GM23338 (cell line): ENCODE measurements around the gene DDR2. TPM values are rescaled to one million over a fixed set of nuclear protein-coding genes. Genes with fewer than 3 reads are reported as not detected.

ENCODE experiments used
- ATAC-seq: fragments of 200-7000 bp; cut with Tn5 transposase; 3 replicates; pipeline ENCODE4 v1.9.1; 2020
- DNase-seq: peaks from one replicate; pipeline ENCODE4 v3.0.0-alpha.2; 2015; ENCODE audit warnings: low spot score
- H2AFZ ChIP-seq: fragments of 200-600 bp; sonication (generic); 2 replicates; pipeline ENCODE4 v1.8.0; 2016; ENCODE audit warnings: antibody characterized with exemption, mild to moderate bottlenecking, moderate library complexity
- H3F3A ChIP-seq: fragments of 200-600 bp; sonication (generic); replicated peaks from 2 replicates; pipeline ENCODE4 v1.8.0; 2017; ENCODE audit warnings: antibody characterized with exemption, mixed run types, low read depth
- H3K27ac ChIP-seq: fragments of 200-600 bp; sonication (generic); 2 replicates; pipeline ENCODE4 v1.6.1; 2016; ENCODE audit warnings: low read depth
- H3K27me3 ChIP-seq: fragments of 200-600 bp; sonication (generic); 2 replicates; pipeline ENCODE4 v1.8.0; 2016; ENCODE audit warnings: mild to moderate bottlenecking, mixed run types, moderate library complexity; ENCODE audit not compliant: insufficient read depth
- H3K36me3 ChIP-seq: fragments of 200-600 bp; sonication (generic); 2 replicates; pipeline ENCODE4 v1.8.0; 2016; ENCODE audit warnings: mild to moderate bottlenecking; ENCODE audit not compliant: insufficient read depth
- H3K4me1 ChIP-seq: fragments of 200-600 bp; sonication (generic); 2 replicates; pipeline ENCODE4 v1.8.0; 2016; ENCODE audit warnings: mild to moderate bottlenecking, moderate library complexity; ENCODE audit not compliant: insufficient read depth
- H3K4me2 ChIP-seq: fragments of 200-600 bp; sonication (generic); 2 replicates; pipeline ENCODE4 v1.7.1; 2017; ENCODE audit warnings: mixed run types
- H3K4me3 ChIP-seq: fragments of 200-600 bp; sonication (generic); 2 replicates; pipeline ENCODE4 v1.6.1; 2016; ENCODE audit warnings: mixed run types
- H3K79me2 ChIP-seq: fragments of 200-600 bp; sonication (generic); replicated peaks from 2 replicates; pipeline ENCODE4 v1.8.0; 2017; ENCODE audit warnings: mild to moderate bottlenecking; ENCODE audit not compliant: insufficient read depth
- H3K9me2 ChIP-seq: fragments of 200-600 bp; sonication (generic); 2 replicates; pipeline ENCODE4 v1.8.0; 2017; ENCODE audit not compliant: insufficient read depth
- H4K20me1 ChIP-seq: fragments of 200-600 bp; sonication (generic); replicated peaks from 2 replicates; pipeline ENCODE4 v1.8.0; 2017; ENCODE audit warnings: mild to moderate bottlenecking; ENCODE audit not compliant: insufficient read depth
- H3K27ac Mint-ChIP-seq: 2 replicates; pipeline ENCODE4 v1.8.0; 2020; ENCODE audit warnings: inconsistent platforms, mild to moderate bottlenecking, moderate library complexity, mixed read lengths
- H3K27me3 Mint-ChIP-seq: 3 replicates; pipeline ENCODE4 v1.8.0; 2022; ENCODE audit warnings: low read depth, mild to moderate bottlenecking, moderate library complexity, mixed read lengths, inconsistent platforms; ENCODE audit not compliant: insufficient read depth, poor library complexity
- H3K36me3 Mint-ChIP-seq: 3 replicates; pipeline ENCODE4 v1.8.0; 2021; ENCODE audit warnings: low read depth, mild to moderate bottlenecking, inconsistent platforms, moderate library complexity, mixed read lengths
- H3K4me1 Mint-ChIP-seq: 3 replicates; pipeline ENCODE4 v1.8.0; 2020; ENCODE audit warnings: mild to moderate bottlenecking, inconsistent platforms, mixed read lengths
- H3K4me3 Mint-ChIP-seq: 3 replicates; pipeline ENCODE4 v1.8.0; 2021; ENCODE audit warnings: moderate library complexity, mild to moderate bottlenecking, inconsistent platforms, mixed read lengths
- H3K9me3 Mint-ChIP-seq: 3 replicates; pipeline ENCODE4 v1.8.0; 2020; ENCODE audit warnings: moderate library complexity, mild to moderate bottlenecking, inconsistent platforms, mixed read lengths
- CREB1 ChIP-seq: fragments of 250-450 bp; sonication (Bioruptor Pico); IDR thresholded peaks from 2 replicates; pipeline ENCODE4 v1.5.0; 2020; ENCODE audit warnings: low read depth, mild to moderate bottlenecking, moderate library complexity
- ETS1 ChIP-seq: IDR thresholded peaks from 2 replicates; pipeline ENCODE4 v1.6.1; 2016; ENCODE audit warnings: antibody characterized with exemption
- EZH2 ChIP-seq: fragments of 200-600 bp; sonication (generic); IDR thresholded peaks from one replicate; pipeline ENCODE4 v1.8.0; 2017; ENCODE audit warnings: antibody characterized with exemption, mild to moderate bottlenecking, low read depth; ENCODE audit not compliant: unreplicated experiment
- EZH2phosphoT487 ChIP-seq: fragments of 200-600 bp; sonication (generic); IDR thresholded peaks from one replicate; pipeline ENCODE4 v1.8.1; 2018; ENCODE audit warnings: antibody characterized with exemption; ENCODE audit not compliant: unreplicated experiment
- JUNB ChIP-seq: IDR thresholded peaks from one replicate; pipeline ENCODE4 v1.6.1; 2016; ENCODE audit warnings: antibody characterized with exemption; ENCODE audit not compliant: unreplicated experiment
- NANOG ChIP-seq: IDR thresholded peaks from 2 replicates; pipeline ENCODE4 v1.6.1; 2016; ENCODE audit warnings: antibody characterized with exemption, borderline replicate concordance
- POLR2AphosphoS5 ChIP-seq: IDR thresholded peaks from 2 replicates; pipeline ENCODE4 v1.6.1; 2016; ENCODE audit warnings: antibody characterized with exemption, low read depth
- REST ChIP-seq: IDR thresholded peaks from one replicate; pipeline ENCODE4 v1.6.1; 2018; ENCODE audit warnings: antibody characterized with exemption; ENCODE audit not compliant: unreplicated experiment
- STAT1 ChIP-seq: IDR thresholded peaks from one replicate; pipeline ENCODE4 v1.6.1; 2016; ENCODE audit warnings: antibody characterized with exemption; ENCODE audit not compliant: unreplicated experiment
- ZNF114 ChIP-seq: fragments of 250-450 bp; sonication (Bioruptor Pico); IDR thresholded peaks from 2 replicates; pipeline ENCODE4 v1.5.0; 2020; ENCODE audit warnings: mild to moderate bottlenecking, moderate library complexity
- ZNF331 ChIP-seq: fragments of 250-450 bp; sonication (Bioruptor Pico); IDR thresholded peaks from 2 replicates; pipeline ENCODE4 v1.5.0; 2020; ENCODE audit warnings: low read depth, mild to moderate bottlenecking, moderate library complexity
- ZNF462 ChIP-seq: fragments of 250-450 bp; sonication (Bioruptor Pico); IDR thresholded peaks from 2 replicates; pipeline ENCODE4 v1.5.0; 2020; ENCODE audit warnings: mild to moderate bottlenecking, moderate library complexity
- polyA plus RNA-seq: library from polyadenylated mRNA; unstranded; fragments of >200 nt; fragmentation: Nextera tagmentation; extraction: Ambion mirVana; gene quantifications from 2 replicates; pipeline ENCODE4 v1.2.1, GENCODE V29; 2016
- total RNA-seq: library from RNA; depleted of rRNA; stranded (reverse); fragments of >200 nt; shearing (Covaris generic); gene quantifications from 2 replicates; pipeline ENCODE4 v1.2.3, GENCODE V29; 2014
- TF ChIP-seq, protein P1 (sequence below), 2 experiments: fragments of 200-600 bp in 1 of 2; sonication (generic) in 1 of 2; conservative IDR thresholded peaks; 2 replicates each; pipeline versions ENCODE4 v1.5.1 to v1.6.1; 2016 to 2017; ENCODE audit warnings: antibody characterized with exemption in 2 of 2, low read depth in 2 of 2, mild to moderate bottlenecking in 2 of 2, moderate library complexity in 1 of 2

The DDR2 gene
- total and polyA plus RNA-seq, 2 experiments from 2014 or later = 0.66 to 1.8 TPM

GRCh38 chr1:162687870-162688269 is 55.6 kb downstream of the DDR2 start:
- Histone ChIP-seq H3K4me2 (no peak overlapping the region), H3K9me2 (no peaks in the 10 kb centered on the region), H3K27ac (no peak overlapping the region), H3K4me1 (peaks cover 11% of the 10 kb centered on the region; the same call in 1 of the 2 replicates), H4K20me1 (no peaks in the 10 kb centered on the region), H3F3A (no peaks in the 10 kb centered on the region), H3K36me3 (no peaks in the 10 kb centered on the region), H2AFZ (no peak overlapping the region), H3K79me2 (no peaks in the 10 kb centered on the region), H3K27me3 (no peaks in the 10 kb centered on the region), H3K4me3 (no peak overlapping the region)
- Mint-ChIP-seq H3K4me1 (peaks cover 19% of the 10 kb centered on the region), H3K36me3 (no peaks in the 10 kb centered on the region), H3K27ac (no peak overlapping the region), H3K9me3 (no peaks in the 10 kb centered on the region), H3K27me3 (peaks cover 2% of the 10 kb centered on the region), H3K4me3 (no peak overlapping the region)
- TF ChIP-seq JUNB (no peak), ZNF462 (CRISPR knock-in tag) (no peak), ZNF331 (CRISPR knock-in tag) (no peak), EZH2phosphoT487 (no peak), NANOG (no peak), POLR2AphosphoS5 (no peak), EZH2 (no peak), REST (no peak), CREB1 (CRISPR knock-in tag) (no peak), ZNF114 (CRISPR knock-in tag) (no peak), ETS1 (no peak), STAT1 (no peak)
- TF ChIP-seq, protein P1, sequence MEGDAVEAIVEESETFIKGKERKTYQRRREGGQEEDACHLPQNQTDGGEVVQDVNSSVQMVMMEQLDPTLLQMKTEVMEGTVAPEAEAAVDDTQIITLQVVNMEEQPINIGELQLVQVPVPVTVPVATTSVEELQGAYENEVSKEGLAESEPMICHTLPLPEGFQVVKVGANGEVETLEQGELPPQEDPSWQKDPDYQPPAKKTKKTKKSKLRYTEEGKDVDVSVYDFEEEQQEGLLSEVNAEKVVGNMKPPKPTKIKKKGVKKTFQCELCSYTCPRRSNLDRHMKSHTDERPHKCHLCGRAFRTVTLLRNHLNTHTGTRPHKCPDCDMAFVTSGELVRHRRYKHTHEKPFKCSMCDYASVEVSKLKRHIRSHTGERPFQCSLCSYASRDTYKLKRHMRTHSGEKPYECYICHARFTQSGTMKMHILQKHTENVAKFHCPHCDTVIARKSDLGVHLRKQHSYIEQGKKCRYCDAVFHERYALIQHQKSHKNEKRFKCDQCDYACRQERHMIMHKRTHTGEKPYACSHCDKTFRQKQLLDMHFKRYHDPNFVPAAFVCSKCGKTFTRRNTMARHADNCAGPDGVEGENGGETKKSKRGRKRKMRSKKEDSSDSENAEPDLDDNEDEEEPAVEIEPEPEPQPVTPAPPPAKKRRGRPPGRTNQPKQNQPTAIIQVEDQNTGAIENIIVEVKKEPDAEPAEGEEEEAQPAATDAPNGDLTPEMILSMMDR (conservative IDR thresholded peaks at IDR 0.05; ENCODE audit: low read depth in 2 of 2) = no peak
- DNase-seq (no peak), ATAC-seq (no peak)
